Fibroblast of lung (primary cell): ENCODE results near the gene DNAJB6. TPM values are rescaled to one million over a fixed set of nuclear protein-coding genes. Genes with fewer than 3 reads are reported as not detected.

Source experiments
- DNase-seq, 2 donors: peaks; one replicate each; pipeline versions ENCODE4 v3.0.0 to v3.0.0-alpha.2; 2010; ENCODE audit warnings: low read depth in 2 of 2
- H2AFZ ChIP-seq: 2 replicates; pipeline ENCODE4 v1.5.1; 2012; ENCODE audit warnings: low read length, control low read depth, inconsistent platforms
- H3K27ac ChIP-seq: 2 replicates; pipeline ENCODE4 v1.5.1; 2011; ENCODE audit warnings: low read length, control low read depth; ENCODE audit not compliant: insufficient read depth
- H3K27me3 ChIP-seq: 2 replicates; pipeline ENCODE4 v1.5.1; 2011; ENCODE audit warnings: mild to moderate bottlenecking, low read length; ENCODE audit not compliant: control insufficient read depth, insufficient read depth
- H3K36me3 ChIP-seq: 2 replicates; pipeline ENCODE4 v1.5.1; 2011; ENCODE audit warnings: low read length; ENCODE audit not compliant: control insufficient read depth, insufficient read depth
- H3K4me1 ChIP-seq: 2 replicates; pipeline ENCODE4 v1.5.1; 2011; ENCODE audit warnings: low read length; ENCODE audit not compliant: control insufficient read depth, insufficient read depth; ENCODE audit errors: extremely low read depth
- H3K4me2 ChIP-seq: 2 replicates; pipeline ENCODE4 v1.5.1; 2011; ENCODE audit warnings: low read length, control low read depth; ENCODE audit not compliant: insufficient read depth; ENCODE audit errors: extremely low read depth
- H3K4me3 ChIP-seq, 4 experiments: fragments of 200-600 bp in 1 of 4; sonication (generic) in 1 of 4; replicated peaks in 1 of 4; 2 replicates each; pipeline ENCODE4 v1.5.1; 2011 to 2016; ENCODE audit warnings: low read length in 4 of 4, low read depth in 3 of 4, mild to moderate bottlenecking in 3 of 4, control low read depth in 2 of 4, inconsistent platforms in 1 of 4, mixed read lengths in 1 of 4; ENCODE audit not compliant: insufficient read depth in 1 of 4; ENCODE audit errors: control extremely low read depth in 1 of 4
- H3K79me2 ChIP-seq: 2 replicates; pipeline ENCODE4 v1.5.1; 2012; ENCODE audit warnings: mild to moderate bottlenecking, low read length, inconsistent platforms; ENCODE audit not compliant: control insufficient read depth, insufficient read depth
- H3K9ac ChIP-seq: 2 replicates; pipeline ENCODE4 v1.5.1; 2011; ENCODE audit warnings: mild to moderate bottlenecking, low read length, control low read depth; ENCODE audit not compliant: insufficient read depth
- H3K9me3 ChIP-seq: 2 replicates; pipeline ENCODE4 v1.5.1; 2012; ENCODE audit warnings: low read depth, low read length; ENCODE audit not compliant: control insufficient read depth, insufficient read depth
- H4K20me1 ChIP-seq: 2 replicates; pipeline ENCODE4 v1.5.1; 2011; ENCODE audit warnings: low read length; ENCODE audit not compliant: control insufficient read depth, insufficient read depth; ENCODE audit errors: extremely low read depth
- CTCF ChIP-seq, 2 donors: IDR thresholded peaks in 1 of 2; conservative IDR thresholded peaks in 1 of 2; 1 replicate in 1 of 2; 2 replicates in 1 of 2; pipeline ENCODE4 v1.5.1; 2011 to 2012; ENCODE audit warnings: low read length in 2 of 2, control low read depth in 1 of 2, inconsistent platforms in 1 of 2, low read depth in 1 of 2, mild to moderate bottlenecking in 1 of 2
- EZH2 ChIP-seq: IDR thresholded peaks from 2 replicates; pipeline ENCODE4 v1.5.1; 2012; ENCODE audit warnings: low read length, control low read depth, mild to moderate bottlenecking; ENCODE audit errors: missing control alignments
- polyA plus RNA-seq, 2 donors: library from polyadenylated mRNA; depleted of rRNA in 1 of 2; stranded (reverse) in 1 of 2; unstranded in 1 of 2; fragments of >200 nt; gene quantifications; 2 replicates each; pipeline ENCODE4 v1.2.1, GENCODE V29; 2011 to 2012; ENCODE audit warnings: missing spikeins in 1 of 2
- total RNA-seq: library from RNA; depleted of rRNA; stranded (reverse); fragments of >200 nt; gene quantifications from 2 replicates; pipeline ENCODE4 v1.2.1, GENCODE V29; 2014

DNAJB6 gene
- total and polyA plus RNA-seq, 2 donors (not counting 1 experiment from before 2014, with no cell fraction given) = 86.2 to 117 TPM

- TF ChIP-seq CTCF (conservative IDR thresholded peaks at IDR 0.05 in 1 of 2, IDR thresholded peaks at IDR 0.05 in 1 of 2; ENCODE audit: low read depth in 1 of 2, low read length in 2 of 2) (no peak), EZH2 (no peak)
- H2AFZ ChIP-seq = no peak overlapping the region
- H3K9me3 ChIP-seq = no peaks in the 10 kb centered on the region
- H3K27ac ChIP-seq = no peak overlapping the region
- H3K9ac ChIP-seq = no peak overlapping the region
- H3K36me3 ChIP-seq = peaks cover 7% of the 10 kb centered on the region
- no peak overlapping the region for H3K4me3 ChIP-seq
- no peaks in the 10 kb centered on the region for H4K20me1 ChIP-seq
- H3K79me2 ChIP-seq = no peaks in the 10 kb centered on the region
- H3K4me2 ChIP-seq = no peak overlapping the region
- no peaks in the 10 kb centered on the region for H3K4me1 ChIP-seq
- no peaks in the 10 kb centered on the region for H3K27me3 ChIP-seq
- no peak for DNase-seq
These were observed 79.2 kb downstream of the DNAJB6 start for GRCh38 chr7:157416011-157416410.

GRCh38 chr7:157418204-157419034 is 81.6 kb downstream of the DNAJB6 start:
- Histone ChIP-seq H3K4me2 (no peak overlapping the region), H3K4me3 (no peak overlapping the region), H3K27me3 (no peaks in the 10 kb centered on the region), H3K9me3 (no peaks in the 10 kb centered on the region), H3K36me3 (peaks cover 7% of the 10 kb centered on the region), H3K79me2 (no peaks in the 10 kb centered on the region), H3K4me1 (no peaks in the 10 kb centered on the region), H4K20me1 (no peaks in the 10 kb centered on the region), H3K9ac (no peak overlapping the region), H2AFZ (no peak overlapping the region), H3K27ac (no peak overlapping the region)
- DNase-seq = no peak
- TF ChIP-seq EZH2 (no peak), CTCF (conservative IDR thresholded peaks at IDR 0.05 in 1 of 2, IDR thresholded peaks at IDR 0.05 in 1 of 2; ENCODE audit: low read depth in 1 of 2, low read length in 2 of 2) (no peak)

- no peak overlapping the region for H3K4me3 ChIP-seq
- H3K4me2 ChIP-seq = no peak overlapping the region
- H3K79me2 ChIP-seq = no peaks in the 10 kb centered on the region
- no peaks in the 10 kb centered on the region for H3K27me3 ChIP-seq
- H2AFZ ChIP-seq = no peak overlapping the region
- no peak overlapping the region for H3K9ac ChIP-seq
- H4K20me1 ChIP-seq = no peaks in the 10 kb centered on the region
- H3K9me3 ChIP-seq = no peaks in the 10 kb centered on the region
- H3K4me1 ChIP-seq = no peaks in the 10 kb centered on the region
- no peak for DNase-seq
- H3K36me3 ChIP-seq = peaks cover 7% of the 10 kb centered on the region
- H3K27ac ChIP-seq = no peak overlapping the region
- TF ChIP-seq CTCF (conservative IDR thresholded peaks at IDR 0.05 in 1 of 2, IDR thresholded peaks at IDR 0.05 in 1 of 2; ENCODE audit: low read depth in 1 of 2, low read length in 2 of 2) = no peak
- no peak for TF ChIP-seq EZH2
These were observed 82.2 kb downstream of the DNAJB6 start for GRCh38 chr7:157419035-157419293.
